ENCODE measurements around the gene GRID1. TPM values are rescaled to one million over a fixed set of nuclear protein-coding genes. Genes with fewer than 3 reads are reported as not detected.

Gene GRID1
- total RNA-seq, 1 experiment from 2014 or later, result not detected

DNA sequence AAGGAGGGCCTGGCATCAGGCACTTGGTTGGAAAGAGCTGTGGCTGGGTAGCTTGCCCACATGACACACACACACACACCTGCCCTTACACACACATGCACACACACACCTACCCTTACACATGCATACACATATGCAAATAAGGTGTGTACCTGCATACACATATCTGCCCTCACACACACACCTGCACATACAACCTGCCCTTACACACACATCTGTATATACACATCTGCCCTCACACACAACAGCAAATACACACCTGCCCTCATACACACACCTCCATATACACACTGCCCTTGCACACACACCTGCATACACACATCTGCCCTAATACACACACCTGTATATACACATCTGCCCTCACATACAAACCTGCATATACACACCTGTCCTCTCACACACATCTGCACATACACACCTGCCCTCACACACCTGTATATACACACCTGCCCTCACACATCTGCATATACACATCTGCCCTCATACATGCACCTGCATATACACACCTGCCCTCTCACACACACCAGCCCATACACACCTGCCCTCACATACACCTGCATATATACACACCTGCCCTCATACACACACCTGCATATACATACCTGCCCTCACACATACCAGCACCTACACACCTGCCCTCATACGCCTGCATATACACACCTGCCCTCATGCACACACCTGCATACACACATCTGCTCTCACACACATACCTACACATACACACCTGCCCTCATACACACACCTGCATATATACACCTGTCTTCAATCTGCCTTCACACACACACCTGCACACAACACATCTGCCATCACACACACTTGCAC, 82.9 kb downstream of the GRID1 start:
- DNase-seq, result no peak
- TF ChIP-seq, protein P1, sequence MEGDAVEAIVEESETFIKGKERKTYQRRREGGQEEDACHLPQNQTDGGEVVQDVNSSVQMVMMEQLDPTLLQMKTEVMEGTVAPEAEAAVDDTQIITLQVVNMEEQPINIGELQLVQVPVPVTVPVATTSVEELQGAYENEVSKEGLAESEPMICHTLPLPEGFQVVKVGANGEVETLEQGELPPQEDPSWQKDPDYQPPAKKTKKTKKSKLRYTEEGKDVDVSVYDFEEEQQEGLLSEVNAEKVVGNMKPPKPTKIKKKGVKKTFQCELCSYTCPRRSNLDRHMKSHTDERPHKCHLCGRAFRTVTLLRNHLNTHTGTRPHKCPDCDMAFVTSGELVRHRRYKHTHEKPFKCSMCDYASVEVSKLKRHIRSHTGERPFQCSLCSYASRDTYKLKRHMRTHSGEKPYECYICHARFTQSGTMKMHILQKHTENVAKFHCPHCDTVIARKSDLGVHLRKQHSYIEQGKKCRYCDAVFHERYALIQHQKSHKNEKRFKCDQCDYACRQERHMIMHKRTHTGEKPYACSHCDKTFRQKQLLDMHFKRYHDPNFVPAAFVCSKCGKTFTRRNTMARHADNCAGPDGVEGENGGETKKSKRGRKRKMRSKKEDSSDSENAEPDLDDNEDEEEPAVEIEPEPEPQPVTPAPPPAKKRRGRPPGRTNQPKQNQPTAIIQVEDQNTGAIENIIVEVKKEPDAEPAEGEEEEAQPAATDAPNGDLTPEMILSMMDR (IDR thresholded peaks at IDR 0.05; ENCODE audit: unreplicated experiment), result no peak
- BruUV-seq (replicated peaks), result no TSS peak
- Mint-ChIP-seq H3K36me3 (ENCODE audit: insufficient read depth, unreplicated experiment) (no peaks in the 10 kb centered on the region), H3K9me3 (ENCODE audit: low read depth, unreplicated experiment) (peaks cover 3% of the 10 kb centered on the region), H3K27ac (ENCODE audit: unreplicated experiment) (no peak overlapping the region), H3K4me3 (ENCODE audit: low read depth, unreplicated experiment) (no peak overlapping the region), H3K4me1 (ENCODE audit: low read depth, unreplicated experiment) (no peaks in the 10 kb centered on the region), H3K27me3 (ENCODE audit: unreplicated experiment) (peaks cover 75% of the 10 kb centered on the region)
- CTCF ChIA-PET, result no interaction called here
- intact Hi-C loops (cut with micrococcal nuclease; ENCODE audit: unreplicated experiment), result no loop called here

GRCh38 chr10:86282664-86283465, 83.7 kb downstream of the GRID1 start:
- Mint-ChIP-seq H3K27me3 (ENCODE audit: unreplicated experiment) (peaks cover 72% of the 10 kb centered on the region), H3K9me3 (ENCODE audit: low read depth, unreplicated experiment) (peaks cover 3% of the 10 kb centered on the region), H3K4me3 (ENCODE audit: low read depth, unreplicated experiment) (no peak overlapping the region), H3K36me3 (ENCODE audit: insufficient read depth, unreplicated experiment) (no peaks in the 10 kb centered on the region), H3K27ac (ENCODE audit: unreplicated experiment) (no peak overlapping the region), H3K4me1 (ENCODE audit: low read depth, unreplicated experiment) (no peaks in the 10 kb centered on the region)
- intact Hi-C loops (cut with micrococcal nuclease; ENCODE audit: unreplicated experiment), result no loop called here
- no peak for DNase-seq
- no TSS peak for BruUV-seq (replicated peaks)
- CTCF ChIA-PET, result no interaction called here
- TF ChIP-seq, protein P1 (IDR thresholded peaks at IDR 0.05; ENCODE audit: unreplicated experiment), result no peak

DNA sequence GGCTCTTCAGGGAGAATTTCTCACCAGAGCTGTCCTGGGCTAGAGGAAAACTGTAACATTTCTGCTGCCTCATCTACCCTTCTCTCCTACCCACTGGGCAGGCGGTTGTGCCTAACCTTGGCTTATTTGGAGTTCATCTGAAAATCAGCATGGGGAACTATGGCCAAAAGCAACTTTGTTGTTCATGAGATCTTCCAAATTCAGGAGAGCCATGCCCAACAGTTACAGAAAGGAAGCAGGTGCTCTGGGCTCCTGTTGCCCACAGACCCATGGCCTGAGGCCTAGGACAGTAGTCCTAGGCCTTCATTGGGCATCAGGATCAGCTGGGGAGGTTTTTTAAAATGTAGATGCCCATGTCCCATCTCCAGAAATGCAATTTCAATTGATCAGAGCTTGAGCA, 85.2 kb downstream of the GRID1 start:
- peaks cover 72% of the 10 kb centered on the region for H3K27me3 Mint-ChIP-seq (ENCODE audit: unreplicated experiment)
- no peaks in the 10 kb centered on the region for H3K4me1 Mint-ChIP-seq (ENCODE audit: low read depth, unreplicated experiment)
- no peaks in the 10 kb centered on the region for H3K36me3 Mint-ChIP-seq (ENCODE audit: insufficient read depth, unreplicated experiment)
- no TSS peak for BruUV-seq (replicated peaks)
- TF ChIP-seq, protein P1 (IDR thresholded peaks at IDR 0.05; ENCODE audit: unreplicated experiment), result no peak
- no peak overlapping the region for H3K4me3 Mint-ChIP-seq (ENCODE audit: low read depth, unreplicated experiment)
- intact Hi-C loops (cut with micrococcal nuclease; ENCODE audit: unreplicated experiment), result no loop called here
- CTCF ChIA-PET, result no interaction called here
- H3K9me3 Mint-ChIP-seq (ENCODE audit: low read depth, unreplicated experiment), result peaks cover 3% of the 10 kb centered on the region
- DNase-seq, result no peak
- H3K27ac Mint-ChIP-seq (ENCODE audit: unreplicated experiment), result no peak overlapping the region

GRCh38 chr10:86269332-86269731, 97.3 kb downstream of the GRID1 start:
- intact Hi-C loops (cut with micrococcal nuclease; ENCODE audit: unreplicated experiment), result loop anchor here (10.0 kb wide), 1 partner anchor 315 kb away; no protein-coding TSS in a partner anchor
- H3K4me1 Mint-ChIP-seq (ENCODE audit: low read depth, unreplicated experiment), result no peaks in the 10 kb centered on the region
- H3K36me3 Mint-ChIP-seq (ENCODE audit: insufficient read depth, unreplicated experiment), result no peaks in the 10 kb centered on the region
- CTCF ChIA-PET, result no interaction called here
- BruUV-seq (replicated peaks), result no TSS peak
- no peak for DNase-seq
- H3K4me3 Mint-ChIP-seq (ENCODE audit: low read depth, unreplicated experiment), result no peak overlapping the region
- H3K27ac Mint-ChIP-seq (ENCODE audit: unreplicated experiment), result no peak overlapping the region
- H3K27me3 Mint-ChIP-seq (ENCODE audit: unreplicated experiment), result peaks cover 66% of the 10 kb centered on the region
- TF ChIP-seq, protein P1 (IDR thresholded peaks at IDR 0.05; ENCODE audit: unreplicated experiment), result no peak
- peaks cover 2% of the 10 kb centered on the region for H3K9me3 Mint-ChIP-seq (ENCODE audit: low read depth, unreplicated experiment)
